SK-N-SH (cell line): Measurements from ENCODE around the gene AGXT2. TPM values are rescaled to one million over a fixed set of nuclear protein-coding genes. Genes with fewer than 3 reads are reported as not detected.

Source experiments
- CTCF ChIA-PET: fragments of 300-600, 350-600 bp; formaldehyde crosslinking; extraction: SDS; loops from one replicate; lab custom pipeline; 2021; lab: Yijun Ruan, JAX
- POLR2A ChIA-PET: fragments of 350-600 bp; sonication (Branson Sonifier 250); formaldehyde crosslinking; extraction: SDS; loops from one replicate; lab custom pipeline; 2020; ENCODE audit warnings: antibody characterized with exemption, inconsistent platforms; lab: Yijun Ruan, JAX
- DNase-seq: peaks from one replicate; pipeline ENCODE4 v3.0.0; 2012
- H2AFZ ChIP-seq: fragments of 200-600 bp; sonication (generic); 2 replicates; pipeline ENCODE4 v1.8.1; 2016; ENCODE audit warnings: antibody characterized with exemption, mild to moderate bottlenecking, low read depth
- H3F3A ChIP-seq: fragments of 200-600 bp; sonication (generic); replicated peaks from 2 replicates; pipeline ENCODE3; 2016; ENCODE audit warnings: antibody characterized with exemption, mild to moderate bottlenecking; ENCODE audit not compliant: insufficient read depth
- H3K27ac ChIP-seq, 2 experiments: fragments of 200-500 bp in 1 of 2; fragments of 200-600 bp in 1 of 2; sonication (Bioruptor generic) in 1 of 2; sonication (generic), shearing (Covaris generic) in 1 of 2; 2 replicates each; pipeline versions ENCODE4 v1.5.1 to v1.6.1; 2014 to 2016; ENCODE audit warnings: low read depth in 2 of 2, inconsistent platforms in 1 of 2, low read length in 1 of 2, mild to moderate bottlenecking in 1 of 2, mixed read lengths in 1 of 2
- H3K27me3 ChIP-seq: fragments of 200-600 bp; sonication (generic), shearing (Covaris generic); 2 replicates; pipeline ENCODE4 v1.6.1; 2016; ENCODE audit warnings: mixed run types; ENCODE audit not compliant: insufficient read depth
- H3K36me3 ChIP-seq, 2 experiments: fragments of 200-500 bp in 1 of 2; fragments of 200-600 bp in 1 of 2; sonication (Bioruptor generic) in 1 of 2; sonication (generic) in 1 of 2; replicated peaks in 1 of 2; 2 replicates each; pipeline versions ENCODE3 to v1.5.1; 2014 to 2016; ENCODE audit warnings: low read length in 1 of 2, mild to moderate bottlenecking in 1 of 2; ENCODE audit not compliant: insufficient read depth in 2 of 2, control insufficient read depth in 1 of 2
- H3K4me1 ChIP-seq, 2 experiments: fragments of 200-500 bp in 1 of 2; fragments of 200-600 bp in 1 of 2; sonication (Bioruptor generic) in 1 of 2; sonication (generic), shearing (Covaris generic) in 1 of 2; 2 replicates each; pipeline versions ENCODE4 v1.5.1 to v1.6.1; 2014 to 2016; ENCODE audit warnings: low read depth in 1 of 2, low read length in 1 of 2, mixed run types in 1 of 2; ENCODE audit not compliant: insufficient read depth in 2 of 2, control insufficient read depth in 1 of 2
- H3K4me2 ChIP-seq: fragments of 200-600 bp; sonication (generic), shearing (Covaris generic); 2 replicates; pipeline ENCODE4 v1.6.1; 2017; ENCODE audit warnings: mixed run types
- H3K4me3 ChIP-seq, 2 experiments: fragments of 200-500 bp in 1 of 2; fragments of 200-600 bp in 1 of 2; sonication (Bioruptor generic) in 1 of 2; sonication (generic), shearing (Covaris generic) in 1 of 2; 2 replicates each; pipeline versions ENCODE4 v1.5.1 to v1.8.1; 2014 to 2016; ENCODE audit warnings: low read depth in 2 of 2, inconsistent platforms in 1 of 2, low read length in 1 of 2, mild to moderate bottlenecking in 1 of 2, mixed read lengths in 1 of 2, moderate library complexity in 1 of 2
- H3K79me2 ChIP-seq: fragments of 200-600 bp; sonication (generic); 2 replicates; pipeline ENCODE4 v1.8.1; 2017; ENCODE audit warnings: mild to moderate bottlenecking; ENCODE audit not compliant: insufficient read depth
- H3K9ac ChIP-seq: fragments of 200-600 bp; sonication (generic); 2 replicates; pipeline ENCODE4 v1.6.1; 2017; ENCODE audit warnings: mixed run types
- H3K9me2 ChIP-seq: fragments of 200-600 bp; sonication (generic); 2 replicates; pipeline ENCODE4 v1.6.1; 2017; ENCODE audit warnings: mixed run types
- H3K9me3 ChIP-seq: fragments of 200-600 bp; sonication (generic); 2 replicates; pipeline ENCODE4 v1.6.1; 2017; ENCODE audit warnings: mixed run types, mild to moderate bottlenecking, moderate library complexity
- H4K20me1 ChIP-seq: fragments of 200-600 bp; sonication (generic); 2 replicates; pipeline ENCODE4 v1.6.1; 2017; ENCODE audit warnings: mild to moderate bottlenecking, mixed run types; ENCODE audit not compliant: insufficient read depth
- ELF1 ChIP-seq: IDR thresholded peaks from 2 replicates; pipeline ENCODE4 v1.4.0; 2012
- FOXM1 ChIP-seq: IDR thresholded peaks from 2 replicates; pipeline ENCODE4 v1.4.0; 2012; ENCODE audit warnings: low read depth, mild to moderate bottlenecking
- GABPA ChIP-seq: IDR thresholded peaks from 2 replicates; pipeline ENCODE4 v1.4.0; 2012; ENCODE audit warnings: low read depth, mild to moderate bottlenecking
- GATA2 ChIP-seq: sonication (generic); formaldehyde crosslinking; IDR thresholded peaks from 2 replicates; pipeline ENCODE4 v1.5.0; 2020; ENCODE audit warnings: mild to moderate bottlenecking, missing genetic modification reagents
- JUND ChIP-seq: IDR thresholded peaks from 2 replicates; pipeline ENCODE4 v1.4.0; 2012
- RFX5 ChIP-seq: IDR thresholded peaks from 2 replicates; pipeline ENCODE4 v1.6.1; 2012; ENCODE audit warnings: mild to moderate bottlenecking, improper control_type of control experiment, low read length
- SIN3A ChIP-seq: IDR thresholded peaks from 2 replicates; pipeline ENCODE4 v1.6.1; 2012; ENCODE audit warnings: low read depth, mild to moderate bottlenecking, low read length, moderate library complexity, borderline replicate concordance
- TAF1 ChIP-seq: IDR thresholded peaks from 2 replicates; pipeline ENCODE4 v1.6.1; 2012; ENCODE audit warnings: low read depth, mild to moderate bottlenecking, low read length, moderate library complexity, borderline replicate concordance
- TCF12 ChIP-seq: IDR thresholded peaks from 2 replicates; pipeline ENCODE4 v1.4.0; 2012
- YY1 ChIP-seq: IDR thresholded peaks from 2 replicates; pipeline ENCODE4 v1.4.0; 2012; ENCODE audit warnings: low read depth, mild to moderate bottlenecking
- WGBS: methylation state at CpG from one replicate; pipeline ENCODE4 v1.1.6; 2017; ENCODE audit warnings: low lambda C conversion rate; 5-methylcytosine and 5-hydroxymethylcytosine counted together
- polyA plus RNA-seq, 3 experiments: library from polyadenylated mRNA; depleted of rRNA; stranded (reverse); fragments of >200 nt; gene quantifications; 2 replicates each; pipeline ENCODE4 v1.2.3, GENCODE V29; 2012
- TF ChIP-seq, protein P1 (sequence below): fragments of 200-600 bp; sonication (generic); IDR thresholded peaks from 2 replicates; pipeline ENCODE4 v1.6.1; 2017; ENCODE audit warnings: antibody characterized with exemption, mild to moderate bottlenecking, moderate library complexity
- TF ChIP-seq, protein P2 (sequence below): fragments of 150-350 bp; IDR thresholded peaks from 2 replicates; pipeline ENCODE4 v1.6.1; 2017; ENCODE audit warnings: antibody characterized with exemption, low read length, low read depth, borderline replicate concordance
- TF ChIP-seq, protein P3 (sequence below): IDR thresholded peaks from 2 replicates; pipeline ENCODE4 v1.4.0; 2012; ENCODE audit warnings: low read depth, borderline replicate concordance
- TF ChIP-seq, protein P4 (sequence below): IDR thresholded peaks from 2 replicates; pipeline ENCODE4 v1.6.1; 2012; ENCODE audit warnings: mild to moderate bottlenecking, low read depth, low read length, moderate library complexity
- TF ChIP-seq, protein P5 (sequence below): IDR thresholded peaks from 2 replicates; pipeline ENCODE4 v1.4.0; 2012; ENCODE audit warnings: low read depth
- TF ChIP-seq, protein P6 (sequence below): IDR thresholded peaks from 2 replicates; pipeline ENCODE4 v1.4.0; 2012; ENCODE audit warnings: low read depth, borderline replicate concordance
- TF ChIP-seq, protein P7 (sequence below): IDR thresholded peaks from 2 replicates; pipeline ENCODE4; 2012

AGXT2 gene
- polyA plus RNA-seq, 1 of the 3 experiments (the other 2 are of a cell fraction): not detected

DNA sequence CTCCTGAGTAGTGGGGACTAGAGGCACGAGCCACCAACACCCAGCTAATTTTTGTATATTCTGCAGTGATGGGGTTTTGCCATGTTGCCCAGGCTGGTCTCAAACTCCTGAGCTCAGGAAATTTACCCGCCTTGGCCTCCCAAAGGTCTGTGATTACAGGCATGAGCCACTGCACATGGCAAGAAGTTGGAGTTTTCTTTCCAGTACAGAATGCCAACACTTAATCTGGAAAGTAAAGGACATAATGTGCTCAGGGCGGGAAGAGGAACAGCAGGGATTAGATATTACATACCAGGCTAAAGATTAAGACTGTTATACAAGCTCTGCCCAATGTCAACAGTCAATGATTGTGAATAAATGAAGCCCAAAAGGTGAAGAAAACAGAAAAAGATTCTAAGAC, 47.2 kb upstream of the AGXT2 start:
- 32% methylated on average over 3 of the region's 3 CpGs for WGBS
- H3K9me3 ChIP-seq: no peaks in the 10 kb centered on the region
- no peak overlapping the region for H3K4me3 ChIP-seq
- CTCF ChIA-PET: interaction anchor here (1.3 to 1.6 kb wide), 2 partner anchors 830 to 831 kb away, joined by 4 read pairs; no protein-coding TSS in a partner anchor
- no peak for DNase-seq
- H3K9ac ChIP-seq: no peak overlapping the region
- POLR2A ChIA-PET: no interaction called here
- no peaks in the 10 kb centered on the region for H3K36me3 ChIP-seq
- no peak overlapping the region for H2AFZ ChIP-seq
- no peak overlapping the region for H3K27ac ChIP-seq
- H3F3A ChIP-seq: no peaks in the 10 kb centered on the region
- no peaks in the 10 kb centered on the region for H3K9me2 ChIP-seq
- H3K4me1 ChIP-seq: no peaks in the 10 kb centered on the region
- H3K27me3 ChIP-seq: no peaks in the 10 kb centered on the region; the same call in 1 of the 2 replicates
- no peak overlapping the region for H3K4me2 ChIP-seq
- H4K20me1 ChIP-seq: no peaks in the 10 kb centered on the region
- TF ChIP-seq, protein P1, sequence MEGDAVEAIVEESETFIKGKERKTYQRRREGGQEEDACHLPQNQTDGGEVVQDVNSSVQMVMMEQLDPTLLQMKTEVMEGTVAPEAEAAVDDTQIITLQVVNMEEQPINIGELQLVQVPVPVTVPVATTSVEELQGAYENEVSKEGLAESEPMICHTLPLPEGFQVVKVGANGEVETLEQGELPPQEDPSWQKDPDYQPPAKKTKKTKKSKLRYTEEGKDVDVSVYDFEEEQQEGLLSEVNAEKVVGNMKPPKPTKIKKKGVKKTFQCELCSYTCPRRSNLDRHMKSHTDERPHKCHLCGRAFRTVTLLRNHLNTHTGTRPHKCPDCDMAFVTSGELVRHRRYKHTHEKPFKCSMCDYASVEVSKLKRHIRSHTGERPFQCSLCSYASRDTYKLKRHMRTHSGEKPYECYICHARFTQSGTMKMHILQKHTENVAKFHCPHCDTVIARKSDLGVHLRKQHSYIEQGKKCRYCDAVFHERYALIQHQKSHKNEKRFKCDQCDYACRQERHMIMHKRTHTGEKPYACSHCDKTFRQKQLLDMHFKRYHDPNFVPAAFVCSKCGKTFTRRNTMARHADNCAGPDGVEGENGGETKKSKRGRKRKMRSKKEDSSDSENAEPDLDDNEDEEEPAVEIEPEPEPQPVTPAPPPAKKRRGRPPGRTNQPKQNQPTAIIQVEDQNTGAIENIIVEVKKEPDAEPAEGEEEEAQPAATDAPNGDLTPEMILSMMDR: no peak
- TF ChIP-seq TAF1 (no peak), FOXM1 (no peak), GABPA (no peak), GATA2 (CRISPR knock-in tag) (no peak), RFX5 (no peak), YY1 (no peak), SIN3A (no peak), TCF12 (no peak), ELF1 (no peak), JUND (no peak)
- TF ChIP-seq, protein P2, sequence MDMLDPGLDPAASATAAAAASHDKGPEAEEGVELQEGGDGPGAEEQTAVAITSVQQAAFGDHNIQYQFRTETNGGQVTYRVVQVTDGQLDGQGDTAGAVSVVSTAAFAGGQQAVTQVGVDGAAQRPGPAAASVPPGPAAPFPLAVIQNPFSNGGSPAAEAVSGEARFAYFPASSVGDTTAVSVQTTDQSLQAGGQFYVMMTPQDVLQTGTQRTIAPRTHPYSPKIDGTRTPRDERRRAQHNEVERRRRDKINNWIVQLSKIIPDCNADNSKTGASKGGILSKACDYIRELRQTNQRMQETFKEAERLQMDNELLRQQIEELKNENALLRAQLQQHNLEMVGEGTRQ: no peak
- TF ChIP-seq, protein P3, sequence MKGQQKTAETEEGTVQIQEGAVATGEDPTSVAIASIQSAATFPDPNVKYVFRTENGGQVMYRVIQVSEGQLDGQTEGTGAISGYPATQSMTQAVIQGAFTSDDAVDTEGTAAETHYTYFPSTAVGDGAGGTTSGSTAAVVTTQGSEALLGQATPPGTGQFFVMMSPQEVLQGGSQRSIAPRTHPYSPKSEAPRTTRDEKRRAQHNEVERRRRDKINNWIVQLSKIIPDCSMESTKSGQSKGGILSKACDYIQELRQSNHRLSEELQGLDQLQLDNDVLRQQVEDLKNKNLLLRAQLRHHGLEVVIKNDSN: no peak
- TF ChIP-seq, protein P4, sequence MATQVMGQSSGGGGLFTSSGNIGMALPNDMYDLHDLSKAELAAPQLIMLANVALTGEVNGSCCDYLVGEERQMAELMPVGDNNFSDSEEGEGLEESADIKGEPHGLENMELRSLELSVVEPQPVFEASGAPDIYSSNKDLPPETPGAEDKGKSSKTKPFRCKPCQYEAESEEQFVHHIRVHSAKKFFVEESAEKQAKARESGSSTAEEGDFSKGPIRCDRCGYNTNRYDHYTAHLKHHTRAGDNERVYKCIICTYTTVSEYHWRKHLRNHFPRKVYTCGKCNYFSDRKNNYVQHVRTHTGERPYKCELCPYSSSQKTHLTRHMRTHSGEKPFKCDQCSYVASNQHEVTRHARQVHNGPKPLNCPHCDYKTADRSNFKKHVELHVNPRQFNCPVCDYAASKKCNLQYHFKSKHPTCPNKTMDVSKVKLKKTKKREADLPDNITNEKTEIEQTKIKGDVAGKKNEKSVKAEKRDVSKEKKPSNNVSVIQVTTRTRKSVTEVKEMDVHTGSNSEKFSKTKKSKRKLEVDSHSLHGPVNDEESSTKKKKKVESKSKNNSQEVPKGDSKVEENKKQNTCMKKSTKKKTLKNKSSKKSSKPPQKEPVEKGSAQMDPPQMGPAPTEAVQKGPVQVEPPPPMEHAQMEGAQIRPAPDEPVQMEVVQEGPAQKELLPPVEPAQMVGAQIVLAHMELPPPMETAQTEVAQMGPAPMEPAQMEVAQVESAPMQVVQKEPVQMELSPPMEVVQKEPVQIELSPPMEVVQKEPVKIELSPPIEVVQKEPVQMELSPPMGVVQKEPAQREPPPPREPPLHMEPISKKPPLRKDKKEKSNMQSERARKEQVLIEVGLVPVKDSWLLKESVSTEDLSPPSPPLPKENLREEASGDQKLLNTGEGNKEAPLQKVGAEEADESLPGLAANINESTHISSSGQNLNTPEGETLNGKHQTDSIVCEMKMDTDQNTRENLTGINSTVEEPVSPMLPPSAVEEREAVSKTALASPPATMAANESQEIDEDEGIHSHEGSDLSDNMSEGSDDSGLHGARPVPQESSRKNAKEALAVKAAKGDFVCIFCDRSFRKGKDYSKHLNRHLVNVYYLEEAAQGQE: no peak
- TF ChIP-seq, protein P5, sequence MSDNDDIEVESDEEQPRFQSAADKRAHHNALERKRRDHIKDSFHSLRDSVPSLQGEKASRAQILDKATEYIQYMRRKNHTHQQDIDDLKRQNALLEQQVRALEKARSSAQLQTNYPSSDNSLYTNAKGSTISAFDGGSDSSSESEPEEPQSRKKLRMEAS: no peak
- TF ChIP-seq, protein P6, sequence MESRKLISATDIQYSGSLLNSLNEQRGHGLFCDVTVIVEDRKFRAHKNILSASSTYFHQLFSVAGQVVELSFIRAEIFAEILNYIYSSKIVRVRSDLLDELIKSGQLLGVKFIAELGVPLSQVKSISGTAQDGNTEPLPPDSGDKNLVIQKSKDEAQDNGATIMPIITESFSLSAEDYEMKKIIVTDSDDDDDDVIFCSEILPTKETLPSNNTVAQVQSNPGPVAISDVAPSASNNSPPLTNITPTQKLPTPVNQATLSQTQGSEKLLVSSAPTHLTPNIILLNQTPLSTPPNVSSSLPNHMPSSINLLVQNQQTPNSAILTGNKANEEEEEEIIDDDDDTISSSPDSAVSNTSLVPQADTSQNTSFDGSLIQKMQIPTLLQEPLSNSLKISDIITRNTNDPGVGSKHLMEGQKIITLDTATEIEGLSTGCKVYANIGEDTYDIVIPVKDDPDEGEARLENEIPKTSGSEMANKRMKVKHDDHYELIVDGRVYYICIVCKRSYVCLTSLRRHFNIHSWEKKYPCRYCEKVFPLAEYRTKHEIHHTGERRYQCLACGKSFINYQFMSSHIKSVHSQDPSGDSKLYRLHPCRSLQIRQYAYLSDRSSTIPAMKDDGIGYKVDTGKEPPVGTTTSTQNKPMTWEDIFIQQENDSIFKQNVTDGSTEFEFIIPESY: no peak
- TF ChIP-seq, protein P7, sequence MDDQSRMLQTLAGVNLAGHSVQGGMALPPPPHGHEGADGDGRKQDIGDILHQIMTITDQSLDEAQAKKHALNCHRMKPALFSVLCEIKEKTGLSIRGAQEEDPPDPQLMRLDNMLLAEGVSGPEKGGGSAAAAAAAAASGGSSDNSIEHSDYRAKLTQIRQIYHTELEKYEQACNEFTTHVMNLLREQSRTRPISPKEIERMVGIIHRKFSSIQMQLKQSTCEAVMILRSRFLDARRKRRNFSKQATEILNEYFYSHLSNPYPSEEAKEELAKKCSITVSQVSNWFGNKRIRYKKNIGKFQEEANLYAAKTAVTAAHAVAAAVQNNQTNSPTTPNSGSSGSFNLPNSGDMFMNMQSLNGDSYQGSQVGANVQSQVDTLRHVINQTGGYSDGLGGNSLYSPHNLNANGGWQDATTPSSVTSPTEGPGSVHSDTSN: no peak
- no peaks in the 10 kb centered on the region for H3K79me2 ChIP-seq
